ENCODE results near the gene OR4K1.
"Not testable (repeated sequence)": the region's sequence is repeated elsewhere in the genome, so short reads cannot be mapped to it uniquely, and the experiment has no call there.

DNA sequence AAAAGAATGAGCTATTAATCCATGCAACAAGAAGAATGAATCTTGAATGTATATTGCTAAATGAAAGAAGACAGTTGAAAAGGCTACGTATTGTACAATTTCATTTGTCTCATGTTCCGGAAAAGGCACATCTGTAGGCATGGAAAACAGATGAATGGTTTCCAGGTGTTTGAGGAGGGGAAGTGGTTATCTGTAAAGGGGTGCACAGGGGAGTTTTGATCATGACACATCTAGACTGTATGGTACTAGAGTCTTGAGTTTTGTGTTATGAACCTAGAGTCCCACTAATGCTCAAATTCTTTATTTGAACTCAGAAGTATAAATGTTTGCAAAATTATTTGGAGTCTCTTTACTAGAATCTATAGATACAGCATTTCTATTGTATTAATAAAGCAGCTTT is 39.0 kb downstream of the OR4K1 start:
- TF ChIP-seq, protein P1, sequence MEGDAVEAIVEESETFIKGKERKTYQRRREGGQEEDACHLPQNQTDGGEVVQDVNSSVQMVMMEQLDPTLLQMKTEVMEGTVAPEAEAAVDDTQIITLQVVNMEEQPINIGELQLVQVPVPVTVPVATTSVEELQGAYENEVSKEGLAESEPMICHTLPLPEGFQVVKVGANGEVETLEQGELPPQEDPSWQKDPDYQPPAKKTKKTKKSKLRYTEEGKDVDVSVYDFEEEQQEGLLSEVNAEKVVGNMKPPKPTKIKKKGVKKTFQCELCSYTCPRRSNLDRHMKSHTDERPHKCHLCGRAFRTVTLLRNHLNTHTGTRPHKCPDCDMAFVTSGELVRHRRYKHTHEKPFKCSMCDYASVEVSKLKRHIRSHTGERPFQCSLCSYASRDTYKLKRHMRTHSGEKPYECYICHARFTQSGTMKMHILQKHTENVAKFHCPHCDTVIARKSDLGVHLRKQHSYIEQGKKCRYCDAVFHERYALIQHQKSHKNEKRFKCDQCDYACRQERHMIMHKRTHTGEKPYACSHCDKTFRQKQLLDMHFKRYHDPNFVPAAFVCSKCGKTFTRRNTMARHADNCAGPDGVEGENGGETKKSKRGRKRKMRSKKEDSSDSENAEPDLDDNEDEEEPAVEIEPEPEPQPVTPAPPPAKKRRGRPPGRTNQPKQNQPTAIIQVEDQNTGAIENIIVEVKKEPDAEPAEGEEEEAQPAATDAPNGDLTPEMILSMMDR (IDR thresholded peaks at IDR 0.05; ENCODE audit: poor library complexity, severe bottlenecking) = not testable (repeated sequence)
- not testable (repeated sequence) for TF ChIP-seq RAD21 (conservative IDR thresholded peaks at IDR 0.05); EZH2 (IDR thresholded peaks at IDR 0.05; ENCODE audit: borderline replicate concordance, insufficient read depth, low read length, poor library complexity, severe bottlenecking); POLR2AphosphoS5 (IDR thresholded peaks at IDR 0.05); EP300 (conservative IDR thresholded peaks at IDR 0.05; ENCODE audit: poor library complexity, severe bottlenecking); SMC3 (conservative IDR thresholded peaks at IDR 0.05; ENCODE audit: poor library complexity)
- TF ChIP-seq, protein P2, sequence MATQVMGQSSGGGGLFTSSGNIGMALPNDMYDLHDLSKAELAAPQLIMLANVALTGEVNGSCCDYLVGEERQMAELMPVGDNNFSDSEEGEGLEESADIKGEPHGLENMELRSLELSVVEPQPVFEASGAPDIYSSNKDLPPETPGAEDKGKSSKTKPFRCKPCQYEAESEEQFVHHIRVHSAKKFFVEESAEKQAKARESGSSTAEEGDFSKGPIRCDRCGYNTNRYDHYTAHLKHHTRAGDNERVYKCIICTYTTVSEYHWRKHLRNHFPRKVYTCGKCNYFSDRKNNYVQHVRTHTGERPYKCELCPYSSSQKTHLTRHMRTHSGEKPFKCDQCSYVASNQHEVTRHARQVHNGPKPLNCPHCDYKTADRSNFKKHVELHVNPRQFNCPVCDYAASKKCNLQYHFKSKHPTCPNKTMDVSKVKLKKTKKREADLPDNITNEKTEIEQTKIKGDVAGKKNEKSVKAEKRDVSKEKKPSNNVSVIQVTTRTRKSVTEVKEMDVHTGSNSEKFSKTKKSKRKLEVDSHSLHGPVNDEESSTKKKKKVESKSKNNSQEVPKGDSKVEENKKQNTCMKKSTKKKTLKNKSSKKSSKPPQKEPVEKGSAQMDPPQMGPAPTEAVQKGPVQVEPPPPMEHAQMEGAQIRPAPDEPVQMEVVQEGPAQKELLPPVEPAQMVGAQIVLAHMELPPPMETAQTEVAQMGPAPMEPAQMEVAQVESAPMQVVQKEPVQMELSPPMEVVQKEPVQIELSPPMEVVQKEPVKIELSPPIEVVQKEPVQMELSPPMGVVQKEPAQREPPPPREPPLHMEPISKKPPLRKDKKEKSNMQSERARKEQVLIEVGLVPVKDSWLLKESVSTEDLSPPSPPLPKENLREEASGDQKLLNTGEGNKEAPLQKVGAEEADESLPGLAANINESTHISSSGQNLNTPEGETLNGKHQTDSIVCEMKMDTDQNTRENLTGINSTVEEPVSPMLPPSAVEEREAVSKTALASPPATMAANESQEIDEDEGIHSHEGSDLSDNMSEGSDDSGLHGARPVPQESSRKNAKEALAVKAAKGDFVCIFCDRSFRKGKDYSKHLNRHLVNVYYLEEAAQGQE (IDR thresholded peaks at IDR 0.05; ENCODE audit: borderline replicate concordance) = not testable (repeated sequence)
